Measurements from ENCODE around the gene HSD11B1L.

The HSD11B1L gene

GRCh38 chr19:5648464-5648863 lies 32.4 kb upstream of the HSD11B1L start:
- POLR2A ChIA-PET, result no interaction called here
- CTCF ChIA-PET, result interaction anchor here (1.0 to 1.2 kb wide), 2 partner anchors 19 to 41 kb away, joined by 3 to 4 read pairs; partner anchors contain the start of gene RPL36
- no peak for DNase-seq (ENCODE audit: extremely low spot score)
- TF ChIP-seq CTCF (IDR thresholded peaks at IDR 0.05; ENCODE audit: control extremely low read depth, extremely low read depth, low read depth, missing control alignments), result no peak

- ChIA-PET POLR2A (no interaction called here), CTCF (no interaction called here)
- DNase-seq (ENCODE audit: extremely low spot score), result no peak
- no peak for TF ChIP-seq CTCF (IDR thresholded peaks at IDR 0.05; ENCODE audit: control extremely low read depth, extremely low read depth, low read depth, missing control alignments)
Observed at GRCh38 chr19:5651361-5651760, 29.5 kb upstream of the HSD11B1L start.

- ChIA-PET POLR2A (no interaction called here), CTCF (no interaction called here)
- no peak for TF ChIP-seq CTCF (IDR thresholded peaks at IDR 0.05; ENCODE audit: control extremely low read depth, extremely low read depth, low read depth, missing control alignments)
- no peak for DNase-seq (ENCODE audit: extremely low spot score)
Observed at GRCh38 chr19:5652261-5652660, 28.6 kb upstream of the HSD11B1L start.

GRCh38 chr19:5654931-5655330 lies 25.9 kb upstream of the HSD11B1L start:
- CTCF ChIA-PET, result interaction anchor here (1.0 to 1.3 kb wide), 2 partner anchors 10 to 33 kb away, joined by 3 to 4 read pairs; no protein-coding TSS in a partner anchor
- DNase-seq (ENCODE audit: extremely low spot score), result no peak
- POLR2A ChIA-PET, result no interaction called here
- TF ChIP-seq CTCF (IDR thresholded peaks at IDR 0.05; ENCODE audit: control extremely low read depth, extremely low read depth, low read depth, missing control alignments), result no peak

GRCh38 chr19:5655412-5655811 lies 25.4 kb upstream of the HSD11B1L start:
- no peak for DNase-seq (ENCODE audit: extremely low spot score)
- no peak for TF ChIP-seq CTCF (IDR thresholded peaks at IDR 0.05; ENCODE audit: control extremely low read depth, extremely low read depth, low read depth, missing control alignments)
- ChIA-PET POLR2A (no interaction called here), CTCF (interaction anchor here (1.0 kb wide), 1 partner anchor 32 kb away, joined by 3 read pairs; no protein-coding TSS in a partner anchor)

GRCh38 chr19:5661483-5661882 lies 19.3 kb upstream of the HSD11B1L start:
- DNase-seq (ENCODE audit: extremely low spot score), result no peak
- ChIA-PET POLR2A (interaction anchor here (0.6 kb wide), 1 partner anchor 197 kb away, joined by 4 read pairs; no protein-coding TSS in a partner anchor), CTCF (interaction anchor here (1.1 to 1.9 kb wide), 3 partner anchors 10 to 28 kb away, joined by 3 to 9 read pairs (median 3); no protein-coding TSS in a partner anchor)
- TF ChIP-seq CTCF (IDR thresholded peaks at IDR 0.05; ENCODE audit: control extremely low read depth, extremely low read depth, low read depth, missing control alignments), result no peak

All from GM10248 (cell line).